H1 (cell line): Measurements from ENCODE around the gene MAMSTR. TPM values are rescaled to one million over a fixed set of nuclear protein-coding genes. Genes with fewer than 3 reads are reported as not detected.

Experiments used
- CTCF ChIA-PET: fragments of 300-600 bp; sonication (Branson Sonifier 250); formaldehyde crosslinking; loops from one replicate; lab custom pipeline; 2021; ENCODE audit not compliant: partially characterized antibody; lab: Charles Lee
- POLR2A ChIA-PET: fragments of 300-600 bp; sonication (Branson Sonifier 250); formaldehyde crosslinking; loops from one replicate; lab custom pipeline; 2021; ENCODE audit warnings: inconsistent platforms; ENCODE audit not compliant: partially characterized antibody; lab: Charles Lee
- DNase-seq, 2 experiments: peaks; one replicate each; pipeline versions ENCODE4 v3.0.0 to v3.0.0-alpha.2; 2010 to 2022; ENCODE audit warnings: low spot score in 2 of 2, low read depth in 1 of 2, mixed read lengths in 1 of 2
- FAIRE-seq: peaks from 2 replicates; lab custom pipeline; 2011; peaks lifted over from hg19 to GRCh38; lab: Jason Lieb, UNC
- H2AFZ ChIP-seq: 2 replicates; pipeline ENCODE4 v1.8.1; 2012; ENCODE audit warnings: low read length, inconsistent platforms
- H2AK5ac ChIP-seq: 2 replicates; pipeline ENCODE4 v1.6.1; 2013; ENCODE audit warnings: low read depth, low read length
- H2BK120ac ChIP-seq: replicated peaks from 2 replicates; pipeline ENCODE3; 2013; ENCODE audit warnings: low read depth, low read length, inconsistent platforms
- H2BK12ac ChIP-seq: 2 replicates; pipeline ENCODE4 v1.6.1; 2013; ENCODE audit warnings: low read depth, low read length
- H2BK15ac ChIP-seq: 2 replicates; pipeline ENCODE4 v1.6.1; 2013; ENCODE audit warnings: low read length
- H2BK20ac ChIP-seq: 2 replicates; pipeline ENCODE4 v1.6.1; 2013; ENCODE audit warnings: low read length
- H2BK5ac ChIP-seq: 2 replicates; pipeline ENCODE4 v1.6.1; 2013; ENCODE audit warnings: low read depth, low read length
- H3K14ac ChIP-seq: 2 replicates; pipeline ENCODE4 v1.6.1; 2013; ENCODE audit warnings: inconsistent platforms; ENCODE audit not compliant: insufficient read length
- H3K18ac ChIP-seq: 2 replicates; pipeline ENCODE4 v1.6.1; 2013; ENCODE audit warnings: low read length; ENCODE audit errors: extremely low read depth
- H3K23ac ChIP-seq: 2 replicates; pipeline ENCODE4 v1.6.1; 2013; ENCODE audit warnings: inconsistent platforms; ENCODE audit not compliant: insufficient read length
- H3K23me2 ChIP-seq: 2 replicates; pipeline ENCODE4 v1.6.1; 2013; ENCODE audit warnings: low read depth, low read length
- H3K27ac ChIP-seq: 2 replicates; pipeline ENCODE4 v1.6.1; 2011; ENCODE audit warnings: low read depth, low read length, inconsistent platforms
- H3K27me3 ChIP-seq, 4 experiments: replicated peaks in 1 of 4; 1 replicate in 1 of 4; 2 replicates in 3 of 4; pipeline versions ENCODE4 v1.6.1 to v1.8.1; 2011 to 2013; ENCODE audit warnings: low read length in 3 of 4, mild to moderate bottlenecking in 3 of 4, inconsistent platforms in 2 of 4, mixed read lengths in 2 of 4, moderate library complexity in 1 of 4; ENCODE audit not compliant: control insufficient read depth in 3 of 4, insufficient read depth in 3 of 4; ENCODE audit errors: extremely low read depth in 1 of 4
- H3K36me3 ChIP-seq, 4 experiments: 2 replicates each; pipeline versions ENCODE4 v1.6.1 to v1.8.1; 2011 to 2013; ENCODE audit warnings: mild to moderate bottlenecking in 4 of 4, low read length in 3 of 4, moderate library complexity in 2 of 4, control low read depth in 1 of 4, inconsistent platforms in 1 of 4; ENCODE audit not compliant: insufficient read depth in 4 of 4, control insufficient read depth in 2 of 4
- H3K4ac ChIP-seq: replicated peaks from 2 replicates; pipeline ENCODE3; 2013; ENCODE audit warnings: low read length, low read depth, mixed read lengths, inconsistent platforms; ENCODE audit not compliant: insufficient read length
- H3K4me1 ChIP-seq, 4 experiments: replicated peaks in 1 of 4; 1 replicate in 1 of 4; 2 replicates in 3 of 4; pipeline versions ENCODE4 v1.6.1 to v1.8.1; 2011 to 2013; ENCODE audit warnings: low read length in 3 of 4, inconsistent platforms in 2 of 4, mixed read lengths in 1 of 4; ENCODE audit not compliant: insufficient read depth in 4 of 4, control insufficient read depth in 3 of 4
- H3K4me2 ChIP-seq, 2 experiments: 2 replicates each; pipeline versions ENCODE4 v1.6.1 to v1.8.1; 2011 to 2013; ENCODE audit warnings: low read depth in 2 of 2, low read length in 2 of 2, control low read depth in 1 of 2, inconsistent platforms in 1 of 2, mild to moderate bottlenecking in 1 of 2; ENCODE audit not compliant: insufficient read depth in 1 of 2
- H3K4me3 ChIP-seq, 4 experiments: fragments of 200-600, 300-600 bp in 1 of 4; sonication (generic), shearing (Covaris generic), sonication (Bioruptor Twin) in 1 of 4; 2 replicates each; pipeline versions ENCODE4 v1.5.1 to v1.8.1; 2011 to 2016; ENCODE audit warnings: low read length in 4 of 4, low read depth in 3 of 4, control low read depth in 2 of 4, inconsistent platforms in 2 of 4, mild to moderate bottlenecking in 2 of 4, mixed read lengths in 1 of 4, moderate library complexity in 1 of 4; ENCODE audit not compliant: insufficient read depth in 2 of 4; ENCODE audit errors: extremely low read depth in 1 of 4
- H3K56ac ChIP-seq: replicated peaks from 2 replicates; pipeline ENCODE3; 2013; ENCODE audit warnings: low read depth, mild to moderate bottlenecking, mixed read lengths, low read length, inconsistent platforms; ENCODE audit not compliant: insufficient read length
- H3K79me1 ChIP-seq: 2 replicates; pipeline ENCODE4 v1.6.1; 2013; ENCODE audit warnings: low read depth, low read length, control low read depth
- H3K79me2 ChIP-seq, 2 experiments: 2 replicates each; pipeline versions ENCODE4 v1.6.1 to v1.8.1; 2012 to 2013; ENCODE audit warnings: low read length in 2 of 2, mild to moderate bottlenecking in 2 of 2, inconsistent platforms in 1 of 2; ENCODE audit not compliant: insufficient read depth in 2 of 2, control insufficient read depth in 1 of 2
- H3K9ac ChIP-seq, 4 experiments: replicated peaks in 1 of 4; 1 replicate in 1 of 4; 2 replicates in 3 of 4; pipeline versions ENCODE4 v1.6.1 to v1.8.1; 2011 to 2013; ENCODE audit warnings: low read depth in 3 of 4, low read length in 3 of 4, control low read depth in 2 of 4, mild to moderate bottlenecking in 2 of 4, moderate library complexity in 2 of 4, inconsistent platforms in 1 of 4; ENCODE audit errors: extremely low read depth in 1 of 4
- H3K9me3 ChIP-seq, 2 experiments: 2 replicates each; pipeline versions ENCODE4 v1.6.1 to v1.8.1; 2012 to 2013; ENCODE audit warnings: mild to moderate bottlenecking in 2 of 2, moderate library complexity in 2 of 2, control low read depth in 1 of 2, inconsistent platforms in 1 of 2, low read depth in 1 of 2, low read length in 1 of 2, mixed read lengths in 1 of 2; ENCODE audit not compliant: insufficient read depth in 2 of 2
- H4K20me1 ChIP-seq, 2 experiments: replicated peaks in 1 of 2; 2 replicates each; pipeline versions ENCODE3 to v1.8.1; 2011 to 2013; ENCODE audit warnings: inconsistent platforms in 2 of 2, low read length in 2 of 2, mild to moderate bottlenecking in 1 of 2; ENCODE audit not compliant: insufficient read depth in 2 of 2, control insufficient read depth in 1 of 2
- H4K5ac ChIP-seq: 2 replicates; pipeline ENCODE4 v1.6.1; 2013; ENCODE audit warnings: low read length, low read depth, mixed read lengths, inconsistent platforms; ENCODE audit not compliant: insufficient read length
- H4K8ac ChIP-seq: 2 replicates; pipeline ENCODE4 v1.8.0; 2013; ENCODE audit warnings: mild to moderate bottlenecking, moderate library complexity, low read length, inconsistent platforms; ENCODE audit not compliant: insufficient read depth; ENCODE audit errors: extremely low read depth
- H4K91ac ChIP-seq: replicated peaks from 2 replicates; pipeline ENCODE3; 2013; ENCODE audit warnings: low read length, mixed read lengths, inconsistent platforms; ENCODE audit not compliant: insufficient read length
- CHD1 ChIP-seq: IDR thresholded peaks from 2 replicates; pipeline ENCODE4 v1.6.1; 2012; ENCODE audit warnings: low read depth, low read length, improper control_type of control experiment
- GABPA ChIP-seq: IDR thresholded peaks from 2 replicates; pipeline ENCODE4 v1.6.1; 2011; ENCODE audit warnings: mild to moderate bottlenecking, low read length, moderate library complexity, borderline replicate concordance; ENCODE audit not compliant: insufficient read depth
- GTF2F1 ChIP-seq: IDR thresholded peaks from 2 replicates; pipeline ENCODE4 v1.6.1; 2012; ENCODE audit warnings: low read depth, low read length, improper control_type of control experiment, borderline replicate concordance
- KDM1A ChIP-seq: fragments of 200-600, 300-600 bp; sonication (generic); IDR thresholded peaks from 2 replicates; pipeline ENCODE4 v1.7.1; 2016; ENCODE audit warnings: mild to moderate bottlenecking, low read length, borderline replicate concordance
- KDM4A ChIP-seq: IDR thresholded peaks from one replicate; pipeline ENCODE4 v1.7.1; 2012; ENCODE audit warnings: low read depth, mild to moderate bottlenecking, moderate library complexity, low read length, inconsistent platforms; ENCODE audit not compliant: severe bottlenecking
- POU5F1 ChIP-seq: IDR thresholded peaks from 2 replicates; pipeline ENCODE4 v1.6.1; 2011; ENCODE audit warnings: low read depth, mild to moderate bottlenecking, low read length, moderate library complexity
- RFX5 ChIP-seq: IDR thresholded peaks from 2 replicates; pipeline ENCODE4 v1.6.1; 2011; ENCODE audit warnings: low read depth, low read length, improper control_type of control experiment, borderline replicate concordance
- TBP ChIP-seq: IDR thresholded peaks from 2 replicates; pipeline ENCODE4 v1.6.1; 2011; ENCODE audit warnings: low read depth, low read length, improper control_type of control experiment
- YY1 ChIP-seq: IDR thresholded peaks from 2 replicates; pipeline ENCODE4 v1.6.1; 2011; ENCODE audit warnings: low read depth, mild to moderate bottlenecking, low read length
- WGBS, 2 experiments: shearing (Covaris generic) in 1 of 2; methylation state at CpG; one replicate each; pipeline versions ENCODE4 v1.1.6 to v1.1.7; 2013 to 2015; ENCODE audit warnings: low lambda C conversion rate in 2 of 2, mixed read lengths in 2 of 2, inconsistent platforms in 1 of 2, low coverage in 1 of 2, missing lambda C conversion rate in 1 of 2; ENCODE audit not compliant: insufficient replicate concordance in 2 of 2, insufficient coverage in 1 of 2, insufficient read length in 1 of 2; ENCODE audit errors: extremely low coverage in 1 of 2, missing lambda C conversion rate in 1 of 2; 5-methylcytosine and 5-hydroxymethylcytosine counted together
- polyA plus RNA-seq, 7 experiments: library from polyadenylated mRNA; depleted of rRNA in 3 of 7; stranded (reverse) in 5 of 7; unstranded in 2 of 7; fragments of >200 nt in 5 of 7; fragments of 200-250 nt in 2 of 7; gene quantifications; 1 replicate in 5 of 7; 2 replicates in 1 of 7; 4 replicates in 1 of 7; pipeline versions ENCODE4 v1.2.1 to v1.2.3, GENCODE V29; 2011 to 2013; ENCODE audit warnings: missing spikeins in 2 of 7, mixed read lengths in 2 of 7
- total RNA-seq: library from RNA; stranded (reverse); fragmentation: NEBNext Ultra II Directional; extraction: Animal tissue kit (Norgen Biotek cat#: 25700); gene quantifications from 2 replicates; pipeline ENCODE4 v1.2.1, GENCODE V29; 2021
- TF ChIP-seq, protein P1 (sequence below): IDR thresholded peaks from 2 replicates; pipeline ENCODE4 v1.6.1; 2011; ENCODE audit warnings: low read depth, mild to moderate bottlenecking, low read length; ENCODE audit not compliant: insufficient read depth
- TF ChIP-seq, protein P2 (sequence below): IDR thresholded peaks from 2 replicates; pipeline ENCODE4 v1.6.1; 2011; ENCODE audit warnings: low read length, improper control_type of control experiment

MAMSTR gene
- total and polyA plus RNA-seq, 2 of the 8 experiments (the other 6 are each of a cell fraction or from before 2014, with no cell fraction given) = 2.0 to 2.3 TPM

DNA sequence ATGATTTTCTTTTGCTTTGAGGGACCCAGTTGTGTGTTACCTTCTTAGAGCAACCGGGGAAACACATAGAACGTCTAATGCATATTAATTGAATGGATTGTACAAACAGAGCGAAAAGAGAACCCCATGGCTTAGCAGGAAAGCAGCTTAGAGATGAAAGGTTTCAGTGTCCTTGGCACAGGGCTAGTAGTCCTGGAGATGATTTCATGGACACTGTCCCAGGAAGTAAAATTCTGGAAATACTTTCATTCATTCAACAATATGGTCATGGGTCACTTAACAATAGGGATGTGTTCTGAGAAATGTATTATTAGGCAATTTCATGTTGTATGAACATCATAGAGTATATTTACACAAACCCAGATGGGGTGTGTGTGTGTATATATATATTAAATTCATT, 33.4 kb downstream of the MAMSTR start:
- Histone ChIP-seq H3K4me1 (no peaks in the 10 kb centered on the region), H2BK5ac (no peak overlapping the region), H4K91ac (no peak overlapping the region), H4K5ac (no peak overlapping the region), H3K18ac (no peak overlapping the region)
- TF ChIP-seq YY1 (no peak), KDM4A (no peak), GABPA (no peak), POU5F1 (no peak), CHD1 (no peak), GTF2F1 (no peak), TBP (no peak), RFX5 (no peak), KDM1A (no peak)
- TF ChIP-seq, protein P1, sequence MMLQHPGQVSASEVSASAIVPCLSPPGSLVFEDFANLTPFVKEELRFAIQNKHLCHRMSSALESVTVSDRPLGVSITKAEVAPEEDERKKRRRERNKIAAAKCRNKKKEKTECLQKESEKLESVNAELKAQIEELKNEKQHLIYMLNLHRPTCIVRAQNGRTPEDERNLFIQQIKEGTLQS = no peak
- TF ChIP-seq, protein P2, sequence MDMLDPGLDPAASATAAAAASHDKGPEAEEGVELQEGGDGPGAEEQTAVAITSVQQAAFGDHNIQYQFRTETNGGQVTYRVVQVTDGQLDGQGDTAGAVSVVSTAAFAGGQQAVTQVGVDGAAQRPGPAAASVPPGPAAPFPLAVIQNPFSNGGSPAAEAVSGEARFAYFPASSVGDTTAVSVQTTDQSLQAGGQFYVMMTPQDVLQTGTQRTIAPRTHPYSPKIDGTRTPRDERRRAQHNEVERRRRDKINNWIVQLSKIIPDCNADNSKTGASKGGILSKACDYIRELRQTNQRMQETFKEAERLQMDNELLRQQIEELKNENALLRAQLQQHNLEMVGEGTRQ = no peak
- TF ChIP-seq, all 59 proteins: peak for 0
- H4K8ac ChIP-seq = no peak overlapping the region
- no peaks in the 10 kb centered on the region for H3K79me1 ChIP-seq
- no peaks in the 10 kb centered on the region for H3K9me3 ChIP-seq
- H3K4me3 ChIP-seq = no peak overlapping the region
- POLR2A ChIA-PET = interaction anchor here (0.6 to 1.9 kb wide), 2 partner anchors 9 to 10 kb away, joined by 3 to 7 read pairs; partner anchors contain the start of gene FUT2
- H3K4me2 ChIP-seq = no peak overlapping the region
- H2BK20ac ChIP-seq = no peak overlapping the region
- H4K20me1 ChIP-seq = no peaks in the 10 kb centered on the region
- no peak overlapping the region for H3K14ac ChIP-seq
- H3K4ac ChIP-seq = no peak overlapping the region
- H3K27ac ChIP-seq = no peak overlapping the region
- H3K36me3 ChIP-seq = no peaks in the 10 kb centered on the region
- no peak overlapping the region for H2BK120ac ChIP-seq
- H3K56ac ChIP-seq = no peak overlapping the region
- no peak overlapping the region for H2BK15ac ChIP-seq
- WGBS, 2 experiments = 91% methylated on average over 3 of the region's 3 CpGs; no CpG with 5 or more reads in 1 of the 2 experiments
- H3K9ac ChIP-seq = no peak overlapping the region
- DNase-seq (no peak), FAIRE-seq (no peak)
- H2AK5ac ChIP-seq = no peak overlapping the region
- H2AFZ ChIP-seq = no peak overlapping the region
- no peak overlapping the region for H3K23ac ChIP-seq
- H3K79me2 ChIP-seq = no peaks in the 10 kb centered on the region
- no peaks in the 10 kb centered on the region for H3K23me2 ChIP-seq
- H2BK12ac ChIP-seq = no peak overlapping the region
- H3K27me3 ChIP-seq = no peaks in the 10 kb centered on the region
- CTCF ChIA-PET = interaction anchor here (0.6 to 2.3 kb wide), 2 partner anchors 10 to 102 kb away, joined by 3 to 5 read pairs; no protein-coding TSS in a partner anchor
